RWPE2 (cell line): Measurements from ENCODE around the gene OGFRL1.

Experiments used
- ATAC-seq: fragments of 200-7000 bp; cut with Tn5 transposase; 3 replicates; pipeline ENCODE4 v1.9.1; 2021; ENCODE audit warnings: low read depth
- DNase-seq: peaks from one replicate; pipeline ENCODE4 v3.0.0-alpha.2; 2020; ENCODE audit warnings: low spot score
- H3K27ac ChIP-seq: fragments of 450-650 bp; 2 replicates; pipeline ENCODE4 v1.5.1; 2017; ENCODE audit warnings: mild to moderate bottlenecking; ENCODE audit not compliant: poor library complexity, severe bottlenecking
- H3K27me3 ChIP-seq: fragments of 250-450 bp; sonication (Bioruptor Pico); 2 replicates; pipeline ENCODE4 v1.5.1; 2021; ENCODE audit warnings: mild to moderate bottlenecking, moderate library complexity; ENCODE audit not compliant: insufficient read depth, poor library complexity, severe bottlenecking
- H3K36me3 ChIP-seq: fragments of 250-450 bp; sonication (Bioruptor Pico); 2 replicates; pipeline ENCODE4 v1.5.1; 2020; ENCODE audit warnings: low read depth, mild to moderate bottlenecking, moderate library complexity
- H3K4me1 ChIP-seq: fragments of 250-450 bp; sonication (Bioruptor Pico); 2 replicates; pipeline ENCODE4 v1.5.1; 2021; ENCODE audit warnings: mild to moderate bottlenecking, moderate library complexity; ENCODE audit not compliant: insufficient read depth, poor library complexity, severe bottlenecking
- H3K4me3 ChIP-seq: fragments of 250-450 bp; sonication (Bioruptor Pico); 2 replicates; pipeline ENCODE4 v1.5.1; 2021; ENCODE audit warnings: mild to moderate bottlenecking, moderate library complexity; ENCODE audit not compliant: severe bottlenecking
- H3K9me3 ChIP-seq: fragments of 250-450 bp; sonication (Bioruptor Pico); 2 replicates; pipeline ENCODE4 v1.5.1; 2021; ENCODE audit warnings: mild to moderate bottlenecking, moderate library complexity; ENCODE audit not compliant: severe bottlenecking
- TF ChIP-seq, protein P1 (sequence below): fragments of 450-650 bp; IDR thresholded peaks from one replicate; pipeline ENCODE4 v1.5.1; 2017; ENCODE audit warnings: mild to moderate bottlenecking, moderate library complexity; ENCODE audit not compliant: poor library complexity, severe bottlenecking

The OGFRL1 gene

GRCh38 chr6:71345476-71346333 is 57.1 kb downstream of the OGFRL1 start:
- ATAC-seq (no peak), DNase-seq (no peak)
- TF ChIP-seq, protein P1, sequence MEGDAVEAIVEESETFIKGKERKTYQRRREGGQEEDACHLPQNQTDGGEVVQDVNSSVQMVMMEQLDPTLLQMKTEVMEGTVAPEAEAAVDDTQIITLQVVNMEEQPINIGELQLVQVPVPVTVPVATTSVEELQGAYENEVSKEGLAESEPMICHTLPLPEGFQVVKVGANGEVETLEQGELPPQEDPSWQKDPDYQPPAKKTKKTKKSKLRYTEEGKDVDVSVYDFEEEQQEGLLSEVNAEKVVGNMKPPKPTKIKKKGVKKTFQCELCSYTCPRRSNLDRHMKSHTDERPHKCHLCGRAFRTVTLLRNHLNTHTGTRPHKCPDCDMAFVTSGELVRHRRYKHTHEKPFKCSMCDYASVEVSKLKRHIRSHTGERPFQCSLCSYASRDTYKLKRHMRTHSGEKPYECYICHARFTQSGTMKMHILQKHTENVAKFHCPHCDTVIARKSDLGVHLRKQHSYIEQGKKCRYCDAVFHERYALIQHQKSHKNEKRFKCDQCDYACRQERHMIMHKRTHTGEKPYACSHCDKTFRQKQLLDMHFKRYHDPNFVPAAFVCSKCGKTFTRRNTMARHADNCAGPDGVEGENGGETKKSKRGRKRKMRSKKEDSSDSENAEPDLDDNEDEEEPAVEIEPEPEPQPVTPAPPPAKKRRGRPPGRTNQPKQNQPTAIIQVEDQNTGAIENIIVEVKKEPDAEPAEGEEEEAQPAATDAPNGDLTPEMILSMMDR = no peak
- Histone ChIP-seq H3K27ac (no peak overlapping the region), H3K4me3 (no peak overlapping the region), H3K27me3 (no peaks in the 10 kb centered on the region), H3K36me3 (no peaks in the 10 kb centered on the region), H3K9me3 (no peaks in the 10 kb centered on the region), H3K4me1 (peaks cover 6% of the 10 kb centered on the region)

- H3K4me3 ChIP-seq = no peak overlapping the region
- ATAC-seq (no peak), DNase-seq (no peak)
- no peaks in the 10 kb centered on the region for H3K9me3 ChIP-seq
- H3K4me1 ChIP-seq = peaks cover 6% of the 10 kb centered on the region
- no peak overlapping the region for H3K27ac ChIP-seq
- TF ChIP-seq, protein P1 = no peak
- no peaks in the 10 kb centered on the region for H3K36me3 ChIP-seq
- H3K27me3 ChIP-seq = no peaks in the 10 kb centered on the region
Measured at GRCh38 chr6:71346334-71346694, 57.7 kb downstream of the OGFRL1 start.

- Histone ChIP-seq H3K27ac (no peak overlapping the region), H3K36me3 (no peaks in the 10 kb centered on the region), H3K4me3 (no peak overlapping the region), H3K9me3 (no peaks in the 10 kb centered on the region), H3K4me1 (peaks cover 6% of the 10 kb centered on the region), H3K27me3 (no peaks in the 10 kb centered on the region)
- no peak for ATAC-seq
- TF ChIP-seq, protein P1 = no peak
- no peak for DNase-seq
Measured at GRCh38 chr6:71347119-71347518, 58.5 kb downstream of the OGFRL1 start.

GRCh38 chr6:71349395-71349794 is 60.8 kb downstream of the OGFRL1 start:
- TF ChIP-seq, protein P1 = peak; percentile 89
- H3K4me3 ChIP-seq = no peak overlapping the region
- H3K27me3 ChIP-seq = no peaks in the 10 kb centered on the region
- ATAC-seq (no peak), DNase-seq (no peak)
- peaks cover 6% of the 10 kb centered on the region for H3K4me1 ChIP-seq
- no peaks in the 10 kb centered on the region for H3K9me3 ChIP-seq
- H3K27ac ChIP-seq = no peak overlapping the region
- no peaks in the 10 kb centered on the region for H3K36me3 ChIP-seq

DNA sequence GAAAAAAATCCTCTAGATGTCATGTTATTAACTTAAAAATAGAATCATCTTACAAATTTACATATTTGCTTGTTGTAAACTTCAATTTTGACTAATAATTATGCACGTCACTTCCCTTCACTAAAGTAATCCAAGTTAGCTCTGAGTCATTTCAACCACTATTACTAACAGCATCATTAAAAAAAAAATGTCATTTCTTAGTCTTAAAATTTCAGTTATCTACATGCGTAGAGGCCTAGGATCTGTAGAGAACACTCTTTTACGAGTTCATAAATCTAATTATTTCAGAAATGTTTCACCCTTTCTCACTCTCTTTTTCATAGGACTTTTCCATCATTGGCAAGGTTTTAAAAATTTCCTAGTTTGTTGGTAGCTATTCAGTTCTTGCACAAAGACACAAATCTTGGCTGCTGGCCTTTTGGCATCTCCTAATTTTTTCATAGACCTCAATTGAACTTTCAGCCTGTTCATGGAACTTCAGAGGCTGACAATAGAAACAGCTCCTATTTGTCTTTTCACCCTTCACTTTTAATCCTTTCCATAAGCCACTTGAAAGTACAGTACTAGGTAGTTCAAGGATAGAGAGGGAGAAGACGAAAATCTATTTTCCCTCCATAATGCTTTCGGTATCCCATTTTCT is 61.5 kb downstream of the OGFRL1 start:
- H3K4me1 ChIP-seq = peaks cover 6% of the 10 kb centered on the region
- no peak overlapping the region for H3K4me3 ChIP-seq
- DNase-seq = no peak
- no peak overlapping the region for H3K27ac ChIP-seq
- H3K9me3 ChIP-seq = no peaks in the 10 kb centered on the region
- TF ChIP-seq, protein P1 = no peak
- ATAC-seq = no peak
- no peaks in the 10 kb centered on the region for H3K36me3 ChIP-seq
- H3K27me3 ChIP-seq = no peaks in the 10 kb centered on the region
